Uterus (tissue), 4 donors: ENCODE results near the gene AJAP1. TPM values are rescaled to one million over a fixed set of nuclear protein-coding genes. Genes with fewer than 3 reads are reported as not detected.

ENCODE experiments used
- DNase-seq, 2 donors: peaks; one replicate each; pipeline ENCODE4 v3.0.0-alpha.2; 2019 to 2020
- H3K27ac ChIP-seq, 2 donors: fragments of 200-600 bp; sonication (generic); 1 replicate in 1 of 2; 2 replicates in 1 of 2; pipeline ENCODE4 v1.5.1; 2016 to 2018
- H3K27me3 ChIP-seq, 2 donors: fragments of 200-600 bp; sonication (generic); one replicate each; pipeline ENCODE4 v1.5.1; 2018 to 2019; ENCODE audit warnings: control low read depth in 1 of 2
- H3K36me3 ChIP-seq, 2 donors: fragments of 200-600 bp; sonication (generic); one replicate each; pipeline ENCODE4 v1.5.1; 2019; ENCODE audit warnings: control low read depth in 1 of 2
- H3K4me1 ChIP-seq, 2 donors: fragments of 200-600 bp; sonication (generic); one replicate each; pipeline ENCODE4 v1.5.1; 2018 to 2019; ENCODE audit warnings: control low read depth in 1 of 2
- H3K4me3 ChIP-seq, 2 donors: fragments of 200-600 bp; sonication (generic); 1 replicate in 1 of 2; 2 replicates in 1 of 2; pipeline ENCODE4 v1.5.1; 2018 to 2019; ENCODE audit warnings: mild to moderate bottlenecking in 1 of 2
- H3K9me3 ChIP-seq, 2 donors: fragments of 200-600 bp; sonication (generic); one replicate each; pipeline ENCODE4 v1.5.1; 2019; ENCODE audit warnings: control low read depth in 1 of 2
- CTCF ChIP-seq, 4 experiments: fragments of 200-600 bp in 2 of 4; fragments of 450-650 bp in 2 of 4; sonication (generic) in 2 of 4; IDR thresholded peaks; one replicate each; pipeline ENCODE4 v1.5.1; 2016 to 2019; ENCODE audit warnings: antibody characterized with exemption in 4 of 4, mild to moderate bottlenecking in 2 of 4, moderate library complexity in 1 of 4
- POLR2A ChIP-seq, 2 donors: fragments of 450-650 bp; IDR thresholded peaks; one replicate each; pipeline ENCODE4 v1.6.1; 2016; ENCODE audit warnings: antibody characterized with exemption in 2 of 2, mild to moderate bottlenecking in 1 of 2, moderate library complexity in 1 of 2
- intact Hi-C: fragments of 100-400 bp; cut with DNase I; formaldehyde crosslinking; loops from one replicate; pipeline ENCODE4 v1.15.1; 2023; ENCODE audit warnings: low total_unique reads
- total RNA-seq, 4 donors: library from RNA; depleted of rRNA in 3 of 4; stranded (reverse); fragments of >200 nt in 3 of 4; gene quantifications; one replicate each; pipeline versions ENCODE4 v1.1.0 to v1.2.4, GENCODE V29; 2014 to 2023
- donor health status: DM: yes; HTN: yes; CAD: no.

Gene AJAP1
- total RNA-seq, 4 donors from 2014 or later, result 0.97 to 2.7 (median 2.0) TPM; not detected in 1

- no peaks in the 10 kb centered on the region for H3K36me3 ChIP-seq
- DNase-seq, result no peak
- no peaks in the 10 kb centered on the region for H3K27me3 ChIP-seq
- H3K27ac ChIP-seq, result no peak overlapping the region
- H3K4me3 ChIP-seq, result no peak overlapping the region
- intact Hi-C loops, result no loop called here
- no peak for TF ChIP-seq CTCF (IDR thresholded peaks at IDR 0.05)
- no peak for TF ChIP-seq POLR2A (IDR thresholded peaks at IDR 0.05)
- H3K9me3 ChIP-seq, result no peaks in the 10 kb centered on the region
- H3K4me1 ChIP-seq, result no peaks in the 10 kb centered on the region
These were observed 46.4 kb downstream of the AJAP1 start for GRCh38 chr1:4700801-4701200.

GRCh38 chr1:4701276-4701675 lies 46.9 kb downstream of the AJAP1 start:
- H3K4me3 ChIP-seq, result no peak overlapping the region

GRCh38 chr1:4702464-4702863 lies 48.1 kb downstream of the AJAP1 start:
- Histone ChIP-seq H3K4me1 (no peaks in the 10 kb centered on the region), H3K27me3 (no peaks in the 10 kb centered on the region), H3K27ac (no peak overlapping the region), H3K9me3 (no peaks in the 10 kb centered on the region), H3K4me3 (no peak overlapping the region), H3K36me3 (no peaks in the 10 kb centered on the region)
- no peak for DNase-seq
- TF ChIP-seq POLR2A (IDR thresholded peaks at IDR 0.05) (no peak), CTCF (IDR thresholded peaks at IDR 0.05) (no peak)
- intact Hi-C loops, result no loop called here

More at GRCh38 chr1:4701276-4701675, 46.9 kb downstream of the AJAP1 start:
- Histone ChIP-seq H3K36me3 (no peaks in the 10 kb centered on the region), H3K27ac (no peak overlapping the region), H3K27me3 (no peaks in the 10 kb centered on the region), H3K4me1 (no peaks in the 10 kb centered on the region), H3K9me3 (no peaks in the 10 kb centered on the region)
- DNase-seq, result no peak
- intact Hi-C loops, result no loop called here
- TF ChIP-seq POLR2A (IDR thresholded peaks at IDR 0.05) (no peak), CTCF (IDR thresholded peaks at IDR 0.05) (no peak)

GRCh38 chr1:4702932-4703331 lies 48.5 kb downstream of the AJAP1 start:
- Histone ChIP-seq H3K27me3 (no peaks in the 10 kb centered on the region), H3K9me3 (no peaks in the 10 kb centered on the region), H3K36me3 (no peaks in the 10 kb centered on the region), H3K27ac (no peak overlapping the region), H3K4me3 (no peak overlapping the region), H3K4me1 (no peaks in the 10 kb centered on the region)
- intact Hi-C loops, result no loop called here
- DNase-seq, result no peak
- TF ChIP-seq CTCF (IDR thresholded peaks at IDR 0.05) (no peak), POLR2A (IDR thresholded peaks at IDR 0.05) (no peak)

GRCh38 chr1:4703646-4704045 lies 49.2 kb downstream of the AJAP1 start:
- Histone ChIP-seq H3K27me3 (no peaks in the 10 kb centered on the region), H3K27ac (no peak overlapping the region), H3K36me3 (no peaks in the 10 kb centered on the region), H3K4me3 (no peak overlapping the region), H3K9me3 (no peaks in the 10 kb centered on the region), H3K4me1 (no peaks in the 10 kb centered on the region)
- intact Hi-C loops, result no loop called here
- TF ChIP-seq CTCF (IDR thresholded peaks at IDR 0.05), result no peak
- no peak for TF ChIP-seq POLR2A (IDR thresholded peaks at IDR 0.05)
- no peak for DNase-seq
